SK-N-MC (cell line): ENCODE measurements around the gene COA4.

Experiments
- EZH2 ChIP-seq: fragments of 200-600 bp; sonication (generic); IDR thresholded peaks from one replicate; pipeline ENCODE4 v1.6.1; 2017; ENCODE audit warnings: antibody characterized with exemption
- FOXP2 ChIP-seq: optimal IDR thresholded peaks from 2 replicates; pipeline ENCODE3; 2011; ENCODE audit warnings: mild to moderate bottlenecking, moderate library complexity; ENCODE audit not compliant: insufficient read depth; ENCODE audit errors: extremely low read length, control extremely low read depth
- POLR2AphosphoS5 ChIP-seq: IDR thresholded peaks from 2 replicates; pipeline ENCODE4 v1.6.1; 2012; ENCODE audit warnings: mild to moderate bottlenecking, low read depth, low read length, borderline replicate concordance

DNA sequence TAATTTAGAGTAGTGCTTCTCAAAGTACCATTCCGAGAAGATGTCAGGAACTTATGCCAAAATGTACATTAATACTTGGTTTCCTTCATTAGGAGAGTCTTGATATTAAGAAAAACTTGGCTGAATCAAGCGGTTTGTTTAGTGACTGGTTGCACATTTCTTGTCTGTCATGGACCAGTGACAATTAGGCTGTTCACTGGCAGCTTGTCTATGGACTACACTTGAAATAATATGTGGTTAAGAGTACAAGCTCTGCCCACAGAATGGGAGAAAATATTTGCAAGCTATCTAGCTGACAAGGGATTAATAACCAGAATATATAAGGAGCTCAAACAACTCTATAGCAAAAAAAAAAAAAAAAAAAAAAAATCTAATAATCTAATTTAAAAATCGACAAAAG, 24.6 kb downstream of the COA4 start:
- no peak for TF ChIP-seq POLR2AphosphoS5
- no peak for TF ChIP-seq EZH2
- no peak for TF ChIP-seq FOXP2
